HepG2 (cell line): Measurements from ENCODE around the gene VENTX. TPM values are rescaled to one million over a fixed set of nuclear protein-coding genes. Genes with fewer than 3 reads are reported as not detected.

Source experiments
- ATAC-seq: fragments of 200-7000 bp; cut with Tn5 transposase; 3 replicates; pipeline ENCODE4 v1.9.1; 2020; ENCODE audit warnings: mild to moderate bottlenecking, moderate library complexity
- BruUV-seq: library from RNA; stranded (reverse); fragments of 400-500 nt; replicated peaks from 2 replicates; lab custom pipeline; 2021; lab: Mats Ljungman, UMichigan
- CTCF ChIA-PET: fragments of 300-600 bp; formaldehyde crosslinking; extraction: SDS; loops from one replicate; lab custom pipeline; 2021; ENCODE audit warnings: low total read pairs, inconsistent platforms, low intra/inter-chr PET ratio; lab: Yijun Ruan, JAX
- POLR2A ChIA-PET: fragments of 350-600 bp; sonication (Branson Sonifier 250); formaldehyde crosslinking; loops from one replicate; lab custom pipeline; 2020; ENCODE audit warnings: antibody characterized with exemption, inconsistent platforms; lab: Yijun Ruan, JAX
- DNase-seq: peaks from one replicate; pipeline ENCODE4 v3.0.0-alpha.2; 2015; ENCODE audit warnings: low spot score
- FAIRE-seq: peaks from 3 replicates; lab custom pipeline; 2011; peaks lifted over from hg19 to GRCh38; lab: Jason Lieb, UNC
- H2AFZ ChIP-seq: one replicate; pipeline ENCODE4 v1.6.1; 2011; ENCODE audit warnings: low read length, inconsistent platforms
- H3K27ac ChIP-seq: fragments of 300-600 bp; 3 replicates; pipeline ENCODE4 v1.8.0; 2011; ENCODE audit warnings: mixed run types, mild to moderate bottlenecking, mixed read lengths, low read length, inconsistent platforms; ENCODE audit not compliant: insufficient read depth; ENCODE audit errors: extremely low read length
- H3K27me3 ChIP-seq, 2 experiments: fragments of 200-600 bp in 1 of 2; 2 replicates in 1 of 2; 3 replicates in 1 of 2; pipeline versions ENCODE4 v1.6.0 to v1.8.0; 2011; ENCODE audit warnings: low read length in 2 of 2, mild to moderate bottlenecking in 2 of 2, moderate library complexity in 2 of 2, inconsistent platforms in 1 of 2; ENCODE audit not compliant: insufficient read depth in 2 of 2, control insufficient read depth in 1 of 2
- H3K36me3 ChIP-seq, 2 experiments: fragments of 200-600 bp in 1 of 2; replicated peaks in 1 of 2; 2 replicates in 1 of 2; 3 replicates in 1 of 2; pipeline versions ENCODE4 v1.5.1 to v1.8.0; 2011; ENCODE audit warnings: low read length in 2 of 2, inconsistent platforms in 1 of 2; ENCODE audit not compliant: insufficient read depth in 2 of 2, control insufficient read depth in 1 of 2
- H3K4me1 ChIP-seq: 2 replicates; pipeline ENCODE4 v1.5.1; 2012; ENCODE audit warnings: low read length, inconsistent platforms; ENCODE audit not compliant: insufficient read depth
- H3K4me2 ChIP-seq: 2 replicates; pipeline ENCODE4 v1.6.0; 2011; ENCODE audit warnings: low read depth, low read length, inconsistent platforms
- H3K4me3 ChIP-seq, 3 experiments: fragments of 200-600 bp in 1 of 3; sonication (generic), shearing (Covaris generic) in 1 of 3; replicated peaks in 1 of 3; 2 replicates each; pipeline ENCODE4 v1.5.1; 2011 to 2016; ENCODE audit warnings: low read length in 3 of 3, inconsistent platforms in 2 of 3, low read depth in 2 of 3, mild to moderate bottlenecking in 2 of 3, control low read depth in 1 of 3, mixed read lengths in 1 of 3; ENCODE audit not compliant: insufficient read depth in 1 of 3
- H3K79me2 ChIP-seq: one replicate; pipeline ENCODE4 v1.6.1; 2011; ENCODE audit warnings: low read length, inconsistent platforms; ENCODE audit not compliant: insufficient read depth
- H3K9ac ChIP-seq: 2 replicates; pipeline ENCODE4 v1.6.0; 2011; ENCODE audit warnings: mild to moderate bottlenecking, low read depth, low read length, inconsistent platforms; ENCODE audit not compliant: insufficient read depth
- H3K9me3 ChIP-seq: 2 replicates; pipeline ENCODE4 v1.5.1; 2012; ENCODE audit warnings: mild to moderate bottlenecking, low read length
- H4K20me1 ChIP-seq: 2 replicates; pipeline ENCODE4 v1.6.0; 2011; ENCODE audit warnings: inconsistent platforms, mild to moderate bottlenecking, low read length, moderate library complexity; ENCODE audit not compliant: insufficient read depth
- MXI1 ChIP-seq: IDR thresholded peaks from 3 replicates; pipeline ENCODE4 v1.6.1; 2012; ENCODE audit warnings: low read depth, low read length, inconsistent platforms, borderline replicate concordance
- RFX1 ChIP-seq: fragments of 450-650 bp; IDR thresholded peaks from 2 replicates; pipeline ENCODE4 v1.6.1; 2017
- RXRA ChIP-seq: sonication (generic); formaldehyde crosslinking; IDR thresholded peaks from 2 replicates; pipeline ENCODE4 v1.5.1; 2020; ENCODE audit warnings: missing genetic modification reagents
- STAG1 ChIP-seq: sonication (generic); formaldehyde crosslinking; IDR thresholded peaks from 2 replicates; pipeline ENCODE4 v1.4.0; 2020; ENCODE audit warnings: missing genetic modification reagents
- TBX3 ChIP-seq: fragments of 450-650 bp; IDR thresholded peaks from 2 replicates; pipeline ENCODE4 v1.6.1; 2017; ENCODE audit warnings: antibody characterized with exemption, mild to moderate bottlenecking, inconsistent platforms, borderline replicate concordance
- TCF7 ChIP-seq: sonication (generic); IDR thresholded peaks from 2 replicates; pipeline ENCODE4 v1.6.1; 2016; ENCODE audit warnings: antibody characterized with exemption, low read depth
- ZKSCAN1 ChIP-seq: fragments of 150-350 bp; IDR thresholded peaks from 2 replicates; pipeline ENCODE4 v1.6.1; 2014; ENCODE audit warnings: low read length
- ZNF10 ChIP-seq: sonication (generic); formaldehyde crosslinking; IDR thresholded peaks from 2 replicates; pipeline ENCODE4 v1.4.0; 2020; ENCODE audit warnings: mild to moderate bottlenecking, low read depth, missing genetic modification reagents, borderline replicate concordance
- ZNF256 ChIP-seq: sonication (generic); formaldehyde crosslinking; conservative IDR thresholded peaks from 2 replicates; pipeline ENCODE4 v1.4.0; 2020; ENCODE audit warnings: missing genetic modification reagents
- ZNF263 ChIP-seq: sonication (generic); formaldehyde crosslinking; IDR thresholded peaks from 2 replicates; pipeline ENCODE4 v1.4.0; 2020; ENCODE audit warnings: missing genetic modification reagents
- ZNF7 ChIP-seq: IDR thresholded peaks from 2 replicates; pipeline ENCODE4 v1.6.1; 2016; ENCODE audit warnings: missing biosample characterization, missing genetic modification reagents
- ZNF776 ChIP-seq: sonication (generic); formaldehyde crosslinking; IDR thresholded peaks from 2 replicates; pipeline ENCODE4 v1.4.0; 2020; ENCODE audit warnings: mild to moderate bottlenecking, missing genetic modification reagents
- ZSCAN12 ChIP-seq: sonication (generic); formaldehyde crosslinking; IDR thresholded peaks from 2 replicates; pipeline ENCODE4 v1.9.0; 2021; ENCODE audit warnings: mild to moderate bottlenecking, missing genetic modification reagents
- WGBS: methylation state at CpG from one replicate; pipeline ENCODE4 v1.1.6; 2017; ENCODE audit warnings: low lambda C conversion rate; 5-methylcytosine and 5-hydroxymethylcytosine counted together
- in situ Hi-C: cut with HindIII; loops from 2 replicates; pipeline ENCODE4 v1.10.0; 2017; ENCODE audit warnings: low pct_unique_long_range_greater_than_20kb; ENCODE audit not compliant: extremely low pct_ligation_motif_present
- intact Hi-C: fragments of 100-400 bp; cut with micrococcal nuclease; formaldehyde crosslinking; loops from one replicate; pipeline ENCODE4 v1.10.0; 2022; ENCODE audit not compliant: unreplicated experiment
- polyA plus RNA-seq, 8 experiments: library from polyadenylated mRNA; depleted of rRNA in 3 of 8; stranded (reverse) in 7 of 8; unstranded in 1 of 8; fragments of >200 nt; fragmentation: Illumina TruSeq in 4 of 8; extraction: Trizol in 4 of 8; gene quantifications; 2 replicates each; pipeline versions ENCODE4 v1.2.1 to v1.2.3, GENCODE V29; 2011 to 2016; ENCODE audit warnings: low read depth in 4 of 8, missing spikeins in 1 of 8, mixed read lengths in 1 of 8; ENCODE audit not compliant: insufficient read depth in 1 of 8
- total RNA-seq, 5 experiments: library from RNA; depleted of rRNA; stranded (reverse); fragments of >200 nt; fragmentation: Illumina TruSeq; extraction: Trizol; gene quantifications; 2 replicates each; pipeline ENCODE4 v1.2.3, GENCODE V29; 2016; ENCODE audit warnings: low read depth in 1 of 5
- TF ChIP-seq, protein P1 (sequence below): sonication (generic); formaldehyde crosslinking; IDR thresholded peaks from 2 replicates; pipeline ENCODE4 v1.4.0; 2020; ENCODE audit warnings: missing genetic modification reagents, borderline replicate concordance
- TF ChIP-seq, protein P2 (sequence below): sonication (generic); formaldehyde crosslinking; conservative IDR thresholded peaks from 2 replicates; pipeline ENCODE4 v1.8.0; 2022; ENCODE audit warnings: low read depth, missing genetic modification reagents
- TF ChIP-seq, protein P3 (sequence below): sonication (generic); formaldehyde crosslinking; conservative IDR thresholded peaks from 2 replicates; pipeline ENCODE4 v1.4.0; 2020; ENCODE audit warnings: missing genetic modification reagents
- TF ChIP-seq, protein P4 (sequence below): IDR thresholded peaks from 2 replicates; pipeline ENCODE4 v1.6.1; 2016; ENCODE audit warnings: mild to moderate bottlenecking, missing biosample characterization, missing genetic modification reagents

Gene VENTX
- total and polyA plus RNA-seq, 2 of the 13 experiments (the other 11 are each of a cell fraction or from before 2014, with no cell fraction given) = not detected

DNA sequence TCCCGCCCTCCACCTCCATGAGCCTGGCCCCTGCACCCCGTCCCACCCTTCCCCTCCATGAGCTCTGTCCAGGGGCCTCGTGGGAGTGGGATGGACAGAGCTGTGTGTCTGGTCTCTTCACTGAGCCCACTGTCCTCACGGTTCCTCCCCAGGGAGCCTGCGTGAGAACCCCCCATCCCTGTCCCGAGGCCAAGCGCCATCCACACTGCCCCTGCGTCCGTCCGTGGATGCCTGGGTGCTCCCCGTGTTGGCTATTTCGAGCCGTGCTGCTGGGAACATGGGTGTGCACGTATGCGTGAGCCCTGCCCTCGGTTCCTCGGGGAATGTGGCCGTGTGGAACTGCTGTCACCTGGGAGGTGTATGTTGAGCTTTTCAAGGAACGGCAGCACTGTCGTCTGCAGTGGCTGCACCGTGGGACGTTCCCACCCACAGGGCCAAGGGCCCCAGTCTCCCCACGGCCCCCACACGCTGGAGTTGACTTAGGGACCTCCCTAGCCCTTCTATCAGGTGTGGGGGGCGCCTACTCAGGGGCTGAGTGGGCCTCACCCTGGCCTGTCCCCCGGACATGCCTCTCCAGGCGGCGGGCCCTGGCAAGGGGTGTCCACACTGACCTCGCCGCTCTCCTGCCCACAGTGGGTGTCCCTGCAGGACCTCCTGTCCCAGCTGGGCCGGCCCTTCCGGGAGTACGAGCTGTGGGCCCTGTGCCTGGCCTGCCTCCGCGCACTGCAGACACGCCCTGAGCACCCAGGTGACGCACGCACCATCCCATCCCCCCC is 49.6 kb upstream of the VENTX start:
- no peak overlapping the region for H3K4me2 ChIP-seq
- CTCF ChIA-PET = no interaction called here
- POLR2A ChIA-PET = no interaction called here
- in situ Hi-C loops = no loop called here
- H3K79me2 ChIP-seq = no peaks in the 10 kb centered on the region
- 59% methylated on average over 15 of the region's 38 CpGs for WGBS
- FAIRE-seq (no peak), ATAC-seq (no peak; the same call in 2 of the 3 replicates), DNase-seq (no peak)
- peaks cover 10% of the 10 kb centered on the region; the same call in 1 of the 2 replicates for H3K4me1 ChIP-seq
- intact Hi-C loops = no loop called here
- BruUV-seq = no TSS peak
- H3K27ac ChIP-seq = no peak overlapping the region
- no peak overlapping the region for H3K9ac ChIP-seq
- no peaks in the 10 kb centered on the region for H3K36me3 ChIP-seq
- H4K20me1 ChIP-seq = no peaks in the 10 kb centered on the region
- peaks cover 10 to 38% of the 10 kb centered on the region in 2 experiments; a peak in 4 of 5 replicates for H3K27me3 ChIP-seq
- H3K4me3 ChIP-seq = no peak overlapping the region
- no peak overlapping the region for H2AFZ ChIP-seq
- no peaks in the 10 kb centered on the region for H3K9me3 ChIP-seq
- TF ChIP-seq, protein P1, sequence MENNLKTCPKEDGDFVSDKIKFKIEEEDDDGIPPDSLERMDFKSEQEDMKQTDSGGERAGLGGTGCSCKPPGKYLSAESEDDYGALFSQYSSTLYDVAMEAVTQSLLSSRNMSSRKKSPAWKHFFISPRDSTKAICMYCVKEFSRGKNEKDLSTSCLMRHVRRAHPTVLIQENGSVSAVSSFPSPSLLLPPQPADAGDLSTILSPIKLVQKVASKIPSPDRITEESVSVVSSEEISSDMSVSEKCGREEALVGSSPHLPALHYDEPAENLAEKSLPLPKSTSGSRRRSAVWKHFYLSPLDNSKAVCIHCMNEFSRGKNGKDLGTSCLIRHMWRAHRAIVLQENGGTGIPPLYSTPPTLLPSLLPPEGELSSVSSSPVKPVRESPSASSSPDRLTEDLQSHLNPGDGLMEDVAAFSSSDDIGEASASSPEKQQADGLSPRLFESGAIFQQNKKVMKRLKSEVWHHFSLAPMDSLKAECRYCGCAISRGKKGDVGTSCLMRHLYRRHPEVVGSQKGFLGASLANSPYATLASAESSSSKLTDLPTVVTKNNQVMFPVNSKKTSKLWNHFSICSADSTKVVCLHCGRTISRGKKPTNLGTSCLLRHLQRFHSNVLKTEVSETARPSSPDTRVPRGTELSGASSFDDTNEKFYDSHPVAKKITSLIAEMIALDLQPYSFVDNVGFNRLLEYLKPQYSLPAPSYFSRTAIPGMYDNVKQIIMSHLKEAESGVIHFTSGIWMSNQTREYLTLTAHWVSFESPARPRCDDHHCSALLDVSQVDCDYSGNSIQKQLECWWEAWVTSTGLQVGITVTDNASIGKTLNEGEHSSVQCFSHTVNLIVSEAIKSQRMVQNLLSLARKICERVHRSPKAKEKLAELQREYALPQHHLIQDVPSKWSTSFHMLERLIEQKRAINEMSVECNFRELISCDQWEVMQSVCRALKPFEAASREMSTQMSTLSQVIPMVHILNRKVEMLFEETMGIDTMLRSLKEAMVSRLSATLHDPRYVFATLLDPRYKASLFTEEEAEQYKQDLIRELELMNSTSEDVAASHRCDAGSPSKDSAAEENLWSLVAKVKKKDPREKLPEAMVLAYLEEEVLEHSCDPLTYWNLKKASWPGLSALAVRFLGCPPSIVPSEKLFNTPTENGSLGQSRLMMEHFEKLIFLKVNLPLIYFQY (CRISPR knock-in tag) = no peak
- no peak for TF ChIP-seq ZNF7 (CRISPR knock-in tag)
- no peak for TF ChIP-seq TBX3
- no peak for TF ChIP-seq MXI1
- TF ChIP-seq, protein P2, sequence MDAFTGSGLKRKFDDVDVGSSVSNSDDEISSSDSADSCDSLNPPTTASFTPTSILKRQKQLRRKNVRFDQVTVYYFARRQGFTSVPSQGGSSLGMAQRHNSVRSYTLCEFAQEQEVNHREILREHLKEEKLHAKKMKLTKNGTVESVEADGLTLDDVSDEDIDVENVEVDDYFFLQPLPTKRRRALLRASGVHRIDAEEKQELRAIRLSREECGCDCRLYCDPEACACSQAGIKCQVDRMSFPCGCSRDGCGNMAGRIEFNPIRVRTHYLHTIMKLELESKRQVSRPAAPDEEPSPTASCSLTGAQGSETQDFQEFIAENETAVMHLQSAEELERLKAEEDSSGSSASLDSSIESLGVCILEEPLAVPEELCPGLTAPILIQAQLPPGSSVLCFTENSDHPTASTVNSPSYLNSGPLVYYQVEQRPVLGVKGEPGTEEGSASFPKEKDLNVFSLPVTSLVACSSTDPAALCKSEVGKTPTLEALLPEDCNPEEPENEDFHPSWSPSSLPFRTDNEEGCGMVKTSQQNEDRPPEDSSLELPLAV (CRISPR knock-in tag) = no peak
- TF ChIP-seq, protein P3, sequence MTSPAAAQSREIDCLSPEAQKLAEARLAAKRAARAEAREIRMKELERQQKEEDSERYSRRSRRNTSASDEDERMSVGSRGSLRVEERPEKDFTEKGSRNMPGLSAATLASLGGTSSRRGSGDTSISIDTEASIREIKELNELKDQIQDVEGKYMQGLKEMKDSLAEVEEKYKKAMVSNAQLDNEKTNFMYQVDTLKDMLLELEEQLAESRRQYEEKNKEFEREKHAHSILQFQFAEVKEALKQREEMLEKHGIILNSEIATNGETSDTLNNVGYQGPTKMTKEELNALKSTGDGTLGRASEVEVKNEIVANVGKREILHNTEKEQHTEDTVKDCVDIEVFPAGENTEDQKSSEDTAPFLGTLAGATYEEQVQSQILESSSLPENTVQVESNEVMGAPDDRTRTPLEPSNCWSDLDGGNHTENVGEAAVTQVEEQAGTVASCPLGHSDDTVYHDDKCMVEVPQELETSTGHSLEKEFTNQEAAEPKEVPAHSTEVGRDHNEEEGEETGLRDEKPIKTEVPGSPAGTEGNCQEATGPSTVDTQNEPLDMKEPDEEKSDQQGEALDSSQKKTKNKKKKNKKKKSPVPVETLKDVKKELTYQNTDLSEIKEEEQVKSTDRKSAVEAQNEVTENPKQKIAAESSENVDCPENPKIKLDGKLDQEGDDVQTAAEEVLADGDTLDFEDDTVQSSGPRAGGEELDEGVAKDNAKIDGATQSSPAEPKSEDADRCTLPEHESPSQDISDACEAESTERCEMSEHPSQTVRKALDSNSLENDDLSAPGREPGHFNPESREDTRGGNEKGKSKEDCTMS (CRISPR knock-in tag) = no peak
- TF ChIP-seq ZNF10 (CRISPR knock-in tag) = no peak
- no peak for TF ChIP-seq ZKSCAN1
- no peak for TF ChIP-seq TCF7
- TF ChIP-seq ZSCAN12 (CRISPR knock-in tag) = no peak
- TF ChIP-seq RXRA (CRISPR knock-in tag) = no peak
- no peak for TF ChIP-seq ZNF256 (CRISPR knock-in tag)
- no peak for TF ChIP-seq STAG1 (CRISPR knock-in tag)
- no peak for TF ChIP-seq RFX1
- TF ChIP-seq, protein P4, sequence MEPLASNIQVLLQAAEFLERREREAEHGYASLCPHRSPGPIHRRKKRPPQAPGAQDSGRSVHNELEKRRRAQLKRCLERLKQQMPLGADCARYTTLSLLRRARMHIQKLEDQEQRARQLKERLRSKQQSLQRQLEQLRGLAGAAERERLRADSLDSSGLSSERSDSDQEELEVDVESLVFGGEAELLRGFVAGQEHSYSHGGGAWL (CRISPR knock-in tag) = no peak
- no peak for TF ChIP-seq ZNF776 (CRISPR knock-in tag)
- TF ChIP-seq ZNF263 = no peak
